Gastroesophageal sphincter (tissue), 4 donors: ENCODE measurements around the gene POU2AF1. TPM values are rescaled to one million over a fixed set of nuclear protein-coding genes. Genes with fewer than 3 reads are reported as not detected.
A peak's percentile ranks its signal among the peaks of the same experiment; 100 is the strongest.

Experiments
- ATAC-seq: fragments of 150-250 bp; one replicate; pipeline ENCODE4 v1.9.1; 2016; ENCODE audit warnings: mild to moderate bottlenecking, moderate library complexity
- H3K27ac ChIP-seq, 4 donors: fragments of 200-600 bp; sonication (generic) in 3 of 4; 1 replicate in 3 of 4; 2 replicates in 1 of 4; pipeline ENCODE4 v1.5.1; 2016 to 2019
- H3K27me3 ChIP-seq: fragments of 200-600 bp; sonication (generic); one replicate; pipeline ENCODE4 v1.5.1; 2019
- H3K36me3 ChIP-seq, 2 donors: fragments of 200-600 bp; sonication (generic); one replicate each; pipeline ENCODE4 v1.5.1; 2019; ENCODE audit warnings: control low read depth in 1 of 2
- H3K4me1 ChIP-seq, 3 donors: fragments of 200-600 bp; sonication (generic); 1 replicate in 2 of 3; 2 replicates in 1 of 3; pipeline ENCODE4 v1.5.1; 2016 to 2019; ENCODE audit warnings: control low read depth in 2 of 3
- H3K4me3 ChIP-seq, 2 donors: fragments of 200-600 bp; sonication (generic); one replicate each; pipeline ENCODE4 v1.5.1; 2019; ENCODE audit warnings: mild to moderate bottlenecking in 1 of 2, moderate library complexity in 1 of 2
- H3K9me3 ChIP-seq, 3 donors: fragments of 200-600 bp; sonication (generic); one replicate each; pipeline ENCODE4 v1.5.1; 2017 to 2019; ENCODE audit warnings: control low read depth in 2 of 3
- EP300 ChIP-seq: sonication (generic); formaldehyde crosslinking; IDR thresholded peaks from one replicate; pipeline ENCODE4 v1.6.1; 2017; ENCODE audit warnings: antibody characterized with exemption, mild to moderate bottlenecking
- POLR2A ChIP-seq, 2 donors: fragments of 450-650 bp; IDR thresholded peaks; one replicate each; pipeline ENCODE4 v1.6.1; 2017; ENCODE audit warnings: antibody characterized with exemption in 2 of 2, mild to moderate bottlenecking in 2 of 2, moderate library complexity in 1 of 2
- POLR2AphosphoS5 ChIP-seq: sonication (generic); formaldehyde crosslinking; IDR thresholded peaks from one replicate; pipeline ENCODE4 v1.6.1; 2017; ENCODE audit warnings: antibody characterized with exemption
- WGBS, 2 donors: methylation state at CpG; one replicate each; pipeline ENCODE4 v1.1.5; 2018; ENCODE audit warnings: low coverage in 1 of 2; 5-methylcytosine and 5-hydroxymethylcytosine counted together
- total RNA-seq, 4 donors: library from RNA; depleted of rRNA; stranded (reverse); fragments of >200 nt; gene quantifications; one replicate each; pipeline ENCODE4 v1.1.0, GENCODE V29; 2016
- TF ChIP-seq, protein P1 (sequence below), 4 experiments: fragments of 200-600 bp in 2 of 4; fragments of 450-650 bp in 2 of 4; sonication (generic) in 1 of 4; IDR thresholded peaks; one replicate each; pipeline ENCODE4 v1.5.1; 2017 to 2019; ENCODE audit warnings: antibody characterized with exemption in 4 of 4, mild to moderate bottlenecking in 2 of 4, moderate library complexity in 2 of 4

Gene POU2AF1
- total RNA-seq, 4 donors from 2014 or later: 0.10 TPM; not detected in 3

DNA sequence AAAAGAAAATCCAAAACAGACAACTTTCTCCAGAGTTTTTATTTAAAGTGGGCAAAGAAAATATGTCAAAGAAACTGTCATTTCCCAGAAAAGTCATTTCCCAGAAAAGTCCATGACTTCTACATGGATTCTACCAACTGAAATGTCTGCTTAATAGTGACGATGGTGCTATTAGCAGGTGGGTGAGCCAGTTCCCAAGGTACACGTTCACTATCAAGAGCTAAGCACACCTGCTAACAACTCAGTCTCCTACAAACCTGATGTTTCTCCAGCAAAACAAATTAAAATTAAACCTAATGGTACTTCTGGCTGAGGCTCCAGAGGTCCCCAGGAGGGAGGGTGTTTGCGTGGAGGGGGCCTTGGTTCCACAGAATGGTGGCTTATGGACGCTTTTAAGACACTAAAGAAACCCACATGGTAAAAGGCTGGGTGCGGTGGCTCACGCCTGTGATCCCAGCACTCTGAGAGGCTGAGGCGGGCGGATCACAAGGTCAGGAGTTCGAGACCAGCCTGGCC lies 26.8 kb downstream of the POU2AF1 start:
- no peaks in the 10 kb centered on the region for H3K4me1 ChIP-seq
- no peak overlapping the region for H3K27ac ChIP-seq
- WGBS, 2 donors: 75 to 94% methylated on average over 2 to 9 of the region's 9 CpGs
- H3K4me3 ChIP-seq: no peak overlapping the region
- no peak for ATAC-seq
- no peaks in the 10 kb centered on the region for H3K27me3 ChIP-seq
- no peaks in the 10 kb centered on the region for H3K36me3 ChIP-seq
- no peaks in the 10 kb centered on the region for H3K9me3 ChIP-seq
- TF ChIP-seq POLR2A (IDR thresholded peaks at IDR 0.05) (no peak), EP300 (no peak), POLR2AphosphoS5 (no peak)
- TF ChIP-seq, protein P1, sequence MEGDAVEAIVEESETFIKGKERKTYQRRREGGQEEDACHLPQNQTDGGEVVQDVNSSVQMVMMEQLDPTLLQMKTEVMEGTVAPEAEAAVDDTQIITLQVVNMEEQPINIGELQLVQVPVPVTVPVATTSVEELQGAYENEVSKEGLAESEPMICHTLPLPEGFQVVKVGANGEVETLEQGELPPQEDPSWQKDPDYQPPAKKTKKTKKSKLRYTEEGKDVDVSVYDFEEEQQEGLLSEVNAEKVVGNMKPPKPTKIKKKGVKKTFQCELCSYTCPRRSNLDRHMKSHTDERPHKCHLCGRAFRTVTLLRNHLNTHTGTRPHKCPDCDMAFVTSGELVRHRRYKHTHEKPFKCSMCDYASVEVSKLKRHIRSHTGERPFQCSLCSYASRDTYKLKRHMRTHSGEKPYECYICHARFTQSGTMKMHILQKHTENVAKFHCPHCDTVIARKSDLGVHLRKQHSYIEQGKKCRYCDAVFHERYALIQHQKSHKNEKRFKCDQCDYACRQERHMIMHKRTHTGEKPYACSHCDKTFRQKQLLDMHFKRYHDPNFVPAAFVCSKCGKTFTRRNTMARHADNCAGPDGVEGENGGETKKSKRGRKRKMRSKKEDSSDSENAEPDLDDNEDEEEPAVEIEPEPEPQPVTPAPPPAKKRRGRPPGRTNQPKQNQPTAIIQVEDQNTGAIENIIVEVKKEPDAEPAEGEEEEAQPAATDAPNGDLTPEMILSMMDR (IDR thresholded peaks at IDR 0.05): no peak

DNA sequence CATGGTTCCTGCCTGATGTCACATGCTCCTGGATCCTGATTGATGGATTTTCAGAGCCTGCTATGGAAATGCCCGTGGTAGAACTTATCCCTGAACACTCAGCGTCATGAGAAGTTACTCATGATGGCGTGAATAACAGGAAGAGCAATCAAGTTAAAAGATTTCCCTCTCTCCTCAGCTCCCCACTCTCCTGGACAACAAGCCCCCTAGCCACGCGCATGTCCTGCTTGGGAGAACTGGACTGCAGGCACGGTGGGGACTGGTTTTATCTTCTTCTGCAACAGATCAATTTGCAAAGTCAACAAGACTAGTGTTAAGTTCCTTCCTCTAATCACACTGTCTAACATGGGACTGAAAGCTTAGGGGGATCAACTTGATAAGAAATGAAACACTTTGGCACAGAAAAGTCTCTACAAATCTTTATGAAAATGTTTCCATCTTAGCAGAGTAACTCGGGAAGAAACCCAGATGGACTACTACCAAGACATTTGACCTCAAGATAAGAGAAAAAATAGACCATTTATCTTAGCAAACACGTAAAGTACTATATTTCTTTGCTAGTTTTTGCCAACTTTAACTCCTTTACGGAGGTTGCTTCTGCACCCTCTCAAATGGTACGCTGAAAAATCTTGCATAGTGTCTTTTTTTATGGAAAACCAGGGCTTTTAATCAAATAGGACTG lies 27.6 kb downstream of the POU2AF1 start:
- no peak for TF ChIP-seq EP300
- TF ChIP-seq, protein P1 (IDR thresholded peaks at IDR 0.05): no peak
- TF ChIP-seq POLR2A (IDR thresholded peaks at IDR 0.05): no peak
- no peak for TF ChIP-seq POLR2AphosphoS5
- ATAC-seq: no peak
- Histone ChIP-seq H3K36me3 (no peaks in the 10 kb centered on the region), H3K27me3 (no peaks in the 10 kb centered on the region), H3K27ac (no peak overlapping the region), H3K4me1 (no peaks in the 10 kb centered on the region), H3K9me3 (no peaks in the 10 kb centered on the region), H3K4me3 (no peak overlapping the region)
- WGBS, 2 donors: 54 to 64% methylated on average over 10 of the region's 10 CpGs

DNA sequence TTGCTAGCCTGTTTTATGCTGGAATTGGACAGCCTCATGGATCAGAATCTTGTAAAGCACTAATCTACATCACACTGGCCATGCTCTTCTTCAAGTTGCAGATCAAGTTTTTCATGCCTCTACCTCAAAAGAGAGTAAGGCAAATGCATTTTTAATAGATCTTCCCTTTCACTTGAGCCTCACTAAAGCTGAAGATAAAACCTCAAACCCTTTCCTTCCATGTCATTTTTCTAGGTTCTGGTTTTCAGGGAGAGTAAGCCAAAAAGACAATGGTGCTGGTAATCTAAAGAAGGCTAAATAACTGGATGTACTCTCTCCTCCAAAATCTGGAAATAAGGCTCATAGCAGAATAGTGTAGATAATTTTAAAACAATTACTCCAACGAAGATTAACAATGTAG lies 28.3 kb downstream of the POU2AF1 start:
- H3K36me3 ChIP-seq: no peaks in the 10 kb centered on the region
- no peaks in the 10 kb centered on the region for H3K9me3 ChIP-seq
- ATAC-seq: no peak
- H3K27ac ChIP-seq: no peak overlapping the region
- WGBS, 2 donors: 33% methylated on average over 1 of the region's 1 CpG; no CpG with 5 or more reads in 1 of the 2 donors
- TF ChIP-seq, protein P1 (IDR thresholded peaks at IDR 0.05): no peak
- TF ChIP-seq POLR2AphosphoS5 (no peak), EP300 (no peak)
- H3K4me1 ChIP-seq: no peaks in the 10 kb centered on the region
- no peak overlapping the region for H3K4me3 ChIP-seq
- no peaks in the 10 kb centered on the region for H3K27me3 ChIP-seq

DNA sequence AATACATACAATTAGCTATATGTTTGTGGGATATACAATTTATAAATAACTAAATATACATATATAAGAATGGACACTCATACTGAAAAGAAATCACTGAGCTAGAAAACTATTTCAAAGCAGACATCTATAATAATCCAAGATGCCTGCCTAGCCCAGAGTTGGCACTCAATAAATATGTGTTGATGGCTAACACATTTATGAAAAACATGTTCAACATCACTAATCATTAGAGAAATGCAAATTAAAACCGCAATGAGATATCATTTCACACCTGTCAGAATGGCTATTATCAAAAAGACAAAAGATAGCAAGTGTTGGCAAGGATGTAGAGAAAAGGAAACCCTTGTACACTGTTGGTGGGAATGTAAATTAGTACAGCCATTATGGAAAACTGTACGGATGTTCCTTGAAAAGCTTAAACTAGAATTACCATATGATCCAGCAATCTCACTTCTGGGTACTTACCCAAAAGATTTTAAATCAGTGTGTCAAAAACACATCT lies 29.8 kb downstream of the POU2AF1 start:
- Histone ChIP-seq H3K9me3 (no peaks in the 10 kb centered on the region), H3K27ac (no peak overlapping the region), H3K4me1 (peaks cover 0 to 5% (median 0%) of the 10 kb centered on the region in 3 donors), H3K36me3 (no peaks in the 10 kb centered on the region), H3K27me3 (no peaks in the 10 kb centered on the region), H3K4me3 (no peak overlapping the region)
- TF ChIP-seq POLR2A (IDR thresholded peaks at IDR 0.05) (no peak), EP300 (no peak), POLR2AphosphoS5 (no peak)
- TF ChIP-seq, protein P1 (IDR thresholded peaks at IDR 0.05): no peak
- ATAC-seq: no peak
- WGBS, 2 donors: 71 to 89% methylated on average over 1 to 2 of the region's 2 CpGs

DNA sequence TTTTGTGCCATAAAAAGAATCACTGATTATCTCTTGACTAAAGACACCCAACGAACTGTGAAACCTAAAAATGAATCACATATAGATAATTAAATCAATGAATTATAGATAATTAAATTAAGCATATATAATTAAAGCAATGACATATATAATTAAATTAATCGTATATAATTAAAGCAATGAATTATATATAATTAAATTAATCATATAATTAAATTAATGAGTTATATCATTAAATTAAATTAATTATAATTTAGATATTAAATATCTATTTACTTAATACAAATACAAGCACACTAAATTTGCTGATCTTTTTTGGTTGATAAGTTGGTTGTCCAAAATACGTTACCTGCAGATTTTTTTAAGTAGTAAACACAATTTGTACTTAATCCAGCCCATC lies 30.9 kb downstream of the POU2AF1 start:
- TF ChIP-seq EP300: no peak
- TF ChIP-seq POLR2AphosphoS5: no peak
- no peak for TF ChIP-seq POLR2A (IDR thresholded peaks at IDR 0.05)
- TF ChIP-seq, protein P1 (IDR thresholded peaks at IDR 0.05): no peak
- Histone ChIP-seq H3K27me3 (no peaks in the 10 kb centered on the region), H3K36me3 (no peaks in the 10 kb centered on the region), H3K4me1 (peaks cover 0 to 11% (median 0%) of the 10 kb centered on the region in 3 donors), H3K27ac (peak overlapping the region in 2 of 4 donors; percentile 30 to 36), H3K9me3 (no peaks in the 10 kb centered on the region), H3K4me3 (no peak overlapping the region)
- WGBS, 2 donors: 69 to 88% methylated on average over 3 of the region's 3 CpGs
- no peak for ATAC-seq
